Ecto neural progenitor cell (in vitro differentiated cells): Measurements from ENCODE around the gene AP2B1.

ENCODE experiments used
- DNase-seq: peaks from one replicate; pipeline ENCODE4 v3.0.0-alpha.2; 2018; ENCODE audit warnings: low spot score

AP2B1 gene

DNA sequence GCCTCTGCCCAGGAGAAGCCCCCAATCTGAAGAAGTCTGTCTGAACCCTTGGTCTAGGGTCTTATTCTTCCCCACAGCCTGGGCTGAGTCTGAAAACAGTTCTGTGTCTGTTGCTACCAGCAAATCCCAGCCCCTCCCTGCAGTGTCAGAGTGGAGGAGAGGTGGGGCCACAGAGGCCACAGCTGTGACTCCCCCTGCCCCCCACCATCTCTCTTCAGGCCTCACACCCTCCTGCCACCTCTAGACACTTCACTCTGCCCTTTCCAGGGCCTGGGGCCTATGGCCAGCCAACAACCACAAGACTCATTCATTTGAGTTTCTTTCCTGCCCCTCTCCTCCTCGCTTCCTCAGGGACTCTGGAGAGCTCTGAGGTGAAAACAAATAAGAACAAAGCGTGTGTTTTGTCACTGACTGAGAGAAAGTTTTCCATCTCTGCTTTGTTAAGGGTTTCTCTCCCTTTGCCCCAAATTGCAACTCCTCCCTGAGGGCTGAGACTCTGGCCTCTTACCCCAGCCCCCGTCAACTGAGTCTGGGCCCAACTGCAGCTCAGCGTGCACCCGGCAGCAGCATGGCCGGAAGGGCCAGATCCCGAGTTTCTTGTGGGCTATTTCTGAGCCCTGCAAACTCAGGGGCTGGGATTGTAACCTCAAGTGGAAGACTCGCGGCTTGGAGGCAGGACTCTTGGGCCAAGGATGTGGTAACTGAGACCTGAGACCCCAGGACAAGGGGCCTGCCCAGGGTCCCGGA lies 186.7 kb downstream of the AP2B1 start:
- DNase-seq, result no peak

DNA sequence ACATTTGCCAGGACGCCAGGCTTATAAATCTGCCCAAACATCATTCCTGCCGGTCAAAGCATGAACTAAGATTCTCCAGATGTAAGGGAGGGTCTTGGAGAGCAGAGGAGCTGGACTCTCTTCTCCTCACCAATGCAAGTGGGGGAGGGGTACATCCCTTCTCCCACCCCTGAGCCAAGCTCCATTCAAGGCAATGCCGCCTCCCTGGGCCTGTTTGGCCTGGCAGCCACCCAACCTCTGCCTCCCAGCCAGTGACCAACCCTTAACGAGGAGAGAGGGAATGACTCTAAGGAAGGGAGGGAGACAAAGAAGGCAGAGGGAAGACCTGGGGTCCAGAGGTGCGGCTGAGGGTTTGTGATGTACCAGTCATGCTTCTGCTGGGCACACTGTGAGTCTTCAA lies 187.4 kb downstream of the AP2B1 start:
- DNase-seq, result no peak

- DNase-seq, result no peak
Observed at GRCh38 chr17:35775039-35775438, 187.9 kb downstream of the AP2B1 start.

DNA sequence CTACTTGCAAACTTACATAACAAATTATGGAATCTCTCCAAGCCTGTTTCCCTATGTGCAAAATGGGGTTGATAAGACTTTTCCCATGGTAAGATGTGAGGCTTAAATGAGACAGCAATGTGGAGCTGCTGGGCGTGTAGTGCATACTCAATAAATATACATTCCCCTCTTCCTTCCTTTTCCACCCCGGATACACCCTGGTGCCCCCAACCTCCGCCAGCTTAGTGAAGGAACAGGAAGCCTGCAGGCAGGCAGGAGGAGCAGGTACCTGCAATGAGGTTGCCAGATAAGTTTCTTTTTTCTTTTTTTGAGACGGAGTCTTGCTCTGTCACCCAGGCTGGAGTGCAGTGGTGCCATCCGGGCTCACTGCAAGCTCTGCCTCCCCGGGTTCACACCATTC lies 188.5 kb downstream of the AP2B1 start:
- no peak for DNase-seq
